HG02938 (cell line): ENCODE measurements around the gene SLC1A7.

Experiments used
- ATAC-seq: cut with Tn5 transposase; IDR thresholded peaks from one replicate; pipeline ENCODE4 v1.9.1; 2021; ENCODE audit warnings: mild to moderate bottlenecking, moderate library complexity; ENCODE audit not compliant: unreplicated experiment

The SLC1A7 gene

GRCh38 chr1:53076721-53077598 lies 65.5 kb downstream of the SLC1A7 start:
- ATAC-seq, result no peak

GRCh38 chr1:53076165-53076564 lies 66.3 kb downstream of the SLC1A7 start:
- no peak for ATAC-seq

- no peak for ATAC-seq
These were observed 66.7 kb downstream of the SLC1A7 start for GRCh38 chr1:53075761-53076163.

- no peak for ATAC-seq
These were observed 67.2 kb downstream of the SLC1A7 start for GRCh38 chr1:53075206-53075605.

DNA sequence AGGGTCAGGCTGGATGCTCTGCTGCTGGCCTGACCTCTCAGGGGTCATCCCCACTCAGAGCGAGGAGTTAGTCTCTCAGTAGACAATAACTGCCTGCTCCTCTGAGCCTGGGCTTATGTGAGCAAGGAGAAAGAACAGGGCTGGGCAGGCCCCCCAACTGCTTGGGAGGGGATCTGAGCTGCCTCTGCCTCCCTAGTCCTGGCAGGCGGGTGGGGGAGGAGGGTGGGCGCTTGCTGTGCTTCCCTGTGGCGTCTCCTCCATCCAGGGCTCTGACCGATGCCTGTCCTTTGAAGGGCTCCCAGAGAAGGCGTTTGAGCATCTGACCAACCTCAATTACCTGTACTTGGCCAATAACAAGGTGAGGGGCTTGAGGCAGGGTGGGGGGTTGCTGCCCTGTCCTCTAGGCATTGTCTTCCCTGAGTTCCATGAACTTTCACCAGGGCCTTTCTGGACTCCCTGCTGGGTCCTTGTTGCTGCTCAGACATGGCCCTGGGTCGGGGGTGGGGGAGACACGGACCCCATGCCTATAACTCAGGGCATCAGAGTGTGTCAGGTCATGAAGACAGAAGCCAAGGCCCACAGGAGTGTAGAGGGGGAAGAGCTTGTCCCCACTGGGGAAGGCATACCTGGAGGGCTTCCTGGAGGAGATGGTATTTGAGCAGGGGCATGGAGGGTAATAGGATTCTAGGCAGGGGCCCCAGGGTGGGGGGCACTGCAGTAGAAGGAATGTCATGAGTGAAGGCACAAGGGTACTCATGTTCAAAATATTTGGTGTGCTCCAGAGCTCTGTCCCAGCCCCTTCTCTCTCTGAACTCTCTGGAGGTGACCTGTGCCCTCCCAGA lies 67.9 kb downstream of the SLC1A7 start:
- no peak for ATAC-seq

DNA sequence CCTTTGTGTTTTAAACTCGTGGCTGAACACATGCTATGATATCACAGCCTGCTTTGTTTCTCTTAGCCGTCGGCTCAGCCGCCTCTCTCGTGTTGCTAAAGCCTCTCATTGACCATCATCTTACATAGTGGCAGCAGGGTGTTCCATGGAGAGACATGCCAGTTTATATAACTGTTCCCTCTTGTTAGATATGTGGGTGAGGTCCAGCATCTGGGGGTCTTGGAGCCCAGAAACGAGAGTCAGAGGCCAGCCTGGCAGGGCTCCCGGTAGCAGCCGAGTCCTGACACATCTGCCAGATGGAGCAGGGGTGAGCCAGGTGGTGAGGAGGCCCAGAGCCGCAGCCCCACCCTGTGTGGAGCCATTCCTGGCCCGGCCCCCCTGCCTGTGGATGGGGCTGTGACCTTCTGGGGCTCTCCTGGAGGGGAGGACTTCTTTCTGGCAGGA lies 68.5 kb downstream of the SLC1A7 start:
- no peak for ATAC-seq

GRCh38 chr1:53073287-53073686 lies 69.2 kb downstream of the SLC1A7 start:
- no peak for ATAC-seq

GRCh38 chr1:53071915-53072314 lies 70.5 kb downstream of the SLC1A7 start:
- ATAC-seq, result no peak

- ATAC-seq, result no peak
These were observed 71.1 kb downstream of the SLC1A7 start for GRCh38 chr1:53071167-53071865.

- no peak for ATAC-seq
These were observed 71.8 kb downstream of the SLC1A7 start for GRCh38 chr1:53070621-53071020.

DNA sequence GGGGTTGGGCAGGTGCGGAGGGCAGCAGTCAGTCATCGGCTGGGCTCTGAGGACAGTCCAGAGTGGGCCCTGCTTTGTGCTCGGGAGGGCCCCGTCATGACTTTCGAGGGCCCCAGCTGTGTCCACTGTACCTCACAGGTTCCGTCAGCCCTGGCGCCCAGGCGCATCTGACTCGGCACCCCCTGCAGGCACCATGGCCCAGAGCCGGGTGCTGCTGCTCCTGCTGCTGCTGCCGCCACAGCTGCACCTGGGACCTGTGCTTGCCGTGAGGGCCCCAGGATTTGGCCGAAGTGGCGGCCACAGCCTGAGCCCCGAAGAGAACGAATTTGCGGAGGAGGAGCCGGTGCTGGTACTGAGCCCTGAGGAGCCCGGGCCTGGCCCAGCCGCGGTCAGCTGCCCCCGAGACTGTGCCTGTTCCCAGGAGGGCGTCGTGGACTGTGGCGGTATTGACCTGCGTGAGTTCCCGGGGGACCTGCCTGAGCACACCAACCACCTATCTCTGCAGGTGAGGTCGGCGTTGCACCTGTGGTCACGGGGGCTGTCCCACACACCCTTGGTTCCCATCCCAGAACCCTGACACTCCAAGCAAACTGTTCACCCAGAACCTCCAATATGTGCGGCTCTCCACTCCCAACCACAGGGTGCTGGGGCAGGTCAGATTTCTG lies 72.6 kb downstream of the SLC1A7 start:
- no peak for ATAC-seq

DNA sequence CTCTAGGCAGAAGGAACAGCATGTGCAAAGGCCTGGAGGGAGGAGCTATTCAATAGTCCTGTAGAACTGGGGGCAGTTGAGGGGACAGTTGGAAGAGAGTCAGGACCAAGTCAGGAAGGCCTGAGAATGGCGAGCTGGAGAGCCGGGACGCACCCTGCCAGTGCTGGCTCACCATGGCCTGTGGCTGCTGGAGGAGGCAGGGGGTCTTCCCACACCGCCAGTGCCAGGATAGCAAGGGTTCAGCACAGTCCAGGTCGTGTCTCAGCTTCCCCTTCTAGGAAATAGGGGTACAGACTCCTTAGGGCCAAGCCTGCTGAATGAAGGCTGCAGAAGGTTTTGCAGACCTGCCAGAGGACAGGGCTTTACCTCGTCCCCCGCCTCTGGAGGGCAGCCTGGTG lies 73.2 kb downstream of the SLC1A7 start:
- ATAC-seq, result no peak

DNA sequence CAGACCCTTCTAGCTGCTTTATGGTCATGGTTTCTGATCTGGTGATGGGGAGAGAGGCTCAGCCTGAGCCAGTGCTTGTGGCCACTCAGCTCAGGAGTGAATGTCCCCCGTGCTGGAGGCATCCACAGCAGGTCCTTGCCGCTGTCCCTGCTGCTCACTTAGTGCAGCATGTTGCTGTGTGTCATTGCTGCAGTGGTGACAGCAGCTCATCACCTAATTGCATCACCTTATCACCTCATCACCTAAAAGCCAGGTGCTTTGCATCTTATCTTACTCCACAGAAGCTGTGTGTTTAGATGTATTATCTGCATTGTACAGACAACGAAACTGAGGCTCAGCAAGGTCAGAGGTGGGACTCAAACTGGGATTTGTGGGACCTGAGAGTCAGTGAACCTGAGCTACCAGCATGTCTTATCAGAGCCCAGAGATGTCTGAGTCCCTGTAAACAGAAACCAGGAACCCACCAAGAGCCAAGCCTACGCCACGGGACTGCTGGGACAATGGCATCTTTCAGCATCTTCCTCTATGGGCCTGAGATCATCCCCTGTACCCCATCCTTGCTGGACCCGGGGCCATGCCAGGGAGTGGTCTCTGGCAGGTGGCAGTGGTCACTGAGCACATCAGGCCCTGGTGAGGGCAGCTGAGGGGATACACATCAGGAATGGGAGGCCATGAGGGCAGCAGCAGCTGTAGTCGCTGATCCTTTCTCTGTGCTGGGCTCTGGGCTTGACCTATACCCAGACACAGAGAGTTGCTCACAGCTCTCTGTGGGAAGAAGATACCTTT lies 73.9 kb downstream of the SLC1A7 start:
- no peak for ATAC-seq

- ATAC-seq, result no peak
These were observed 74.6 kb downstream of the SLC1A7 start for GRCh38 chr1:53067886-53068285.

DNA sequence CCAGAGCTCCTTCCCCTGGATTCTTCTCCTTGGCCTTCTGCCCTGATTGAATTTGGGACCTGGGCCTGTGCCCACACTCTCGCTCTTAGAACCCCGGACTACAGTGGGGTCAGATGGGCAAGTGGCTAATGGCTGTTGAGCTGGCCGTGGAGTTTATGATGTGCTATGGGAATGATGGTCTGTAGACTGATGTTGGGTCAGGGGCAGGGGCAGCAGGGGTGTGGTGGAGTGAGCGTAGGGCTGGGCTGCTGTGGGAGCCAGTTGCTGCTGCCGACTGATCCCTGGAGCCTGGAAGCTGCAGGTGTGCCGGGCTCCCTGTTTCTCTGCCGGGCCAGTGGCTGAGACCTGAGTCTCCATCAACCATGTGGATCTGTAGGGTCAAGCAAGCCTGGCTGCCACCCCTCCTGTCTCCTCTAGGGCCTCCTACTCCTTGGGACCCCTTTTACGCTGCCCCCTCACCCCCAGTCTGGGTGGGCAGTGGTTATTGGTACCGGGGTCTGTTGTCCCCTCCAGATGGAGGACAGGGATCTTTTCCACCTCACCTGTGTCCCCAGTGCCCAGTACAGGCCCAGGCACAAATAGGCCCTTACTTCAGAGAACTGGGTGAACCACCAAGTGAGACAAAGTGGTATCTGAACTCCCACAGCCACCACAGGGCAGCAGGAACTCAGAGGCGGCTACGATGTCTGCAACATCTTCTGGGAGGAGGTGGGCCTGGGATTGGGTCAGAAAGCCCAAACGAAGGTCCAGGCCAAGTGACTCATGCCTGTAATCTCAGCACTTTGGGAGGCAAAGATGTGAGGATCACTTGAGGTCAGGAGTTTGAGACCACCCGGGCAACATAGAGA lies 75.3 kb downstream of the SLC1A7 start:
- no peak for ATAC-seq

DNA sequence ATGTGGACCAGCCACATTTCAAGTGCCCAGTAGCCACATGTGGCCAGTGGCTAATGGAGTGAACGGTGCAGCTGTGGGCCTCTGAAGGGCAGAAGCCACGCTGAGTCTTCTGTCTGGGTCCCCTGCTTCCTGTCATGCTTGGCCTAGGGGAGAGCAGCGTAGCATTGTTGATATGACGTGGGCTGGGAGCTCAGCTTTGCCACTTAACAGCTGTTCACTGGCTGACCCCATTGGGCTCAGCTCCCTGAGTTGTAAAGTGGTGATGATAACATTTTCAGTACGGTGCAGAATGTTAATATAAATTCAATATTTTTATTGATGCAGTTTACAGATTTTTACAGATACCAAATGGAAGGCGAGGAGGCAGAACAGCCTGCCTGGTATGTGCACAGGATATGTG lies 76.0 kb downstream of the SLC1A7 start:
- ATAC-seq, result no peak

GRCh38 chr1:53065391-53065790 lies 77.0 kb downstream of the SLC1A7 start:
- ATAC-seq, result no peak

DNA sequence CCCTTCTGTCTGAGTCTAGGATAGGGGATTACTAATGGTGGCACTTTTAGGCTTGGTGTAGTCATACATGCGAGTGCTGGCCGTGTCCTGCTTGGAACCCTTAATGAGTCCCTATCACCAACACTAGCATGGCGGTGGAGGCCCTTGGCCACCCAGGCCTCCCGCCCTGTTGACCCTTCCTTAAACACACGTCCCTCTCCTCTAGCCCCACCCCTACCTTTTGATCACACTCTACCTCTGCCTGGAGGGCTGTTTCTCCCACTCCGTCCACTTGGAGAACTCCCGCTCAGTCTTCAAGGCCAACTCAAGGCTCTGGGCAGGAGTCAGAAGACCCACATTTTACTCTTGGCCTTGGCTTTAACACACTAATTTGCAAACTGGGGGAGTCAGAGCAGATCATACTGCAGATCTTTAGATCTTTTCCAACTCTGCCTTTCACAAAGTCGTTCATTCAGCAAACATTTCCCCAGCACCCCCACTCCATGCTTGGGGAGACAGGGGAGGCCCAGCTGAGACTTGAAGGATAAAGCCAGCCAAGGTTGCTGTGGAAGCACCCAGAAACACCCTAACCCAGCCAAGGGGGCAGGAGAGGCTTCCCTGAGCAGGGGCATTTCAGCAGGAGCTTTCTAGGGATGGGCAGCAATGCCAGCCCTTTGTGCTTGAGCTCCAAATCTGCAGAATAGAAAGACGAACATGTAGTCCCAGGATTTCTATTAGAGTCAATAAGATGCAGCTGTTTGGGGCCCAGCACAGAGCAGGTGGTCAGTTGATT lies 78.5 kb downstream of the SLC1A7 start:
- ATAC-seq, result no peak
